H1 (cell line): ENCODE results near the gene SUSD6. TPM values are rescaled to one million over a fixed set of nuclear protein-coding genes. Genes with fewer than 3 reads are reported as not detected.

Source experiments
- CTCF ChIA-PET: fragments of 300-600 bp; sonication (Branson Sonifier 250); formaldehyde crosslinking; loops from one replicate; lab custom pipeline; 2021; ENCODE audit not compliant: partially characterized antibody; lab: Charles Lee
- POLR2A ChIA-PET: fragments of 300-600 bp; sonication (Branson Sonifier 250); formaldehyde crosslinking; loops from one replicate; lab custom pipeline; 2021; ENCODE audit warnings: inconsistent platforms; ENCODE audit not compliant: partially characterized antibody; lab: Charles Lee
- DNase-seq, 2 experiments: peaks; one replicate each; pipeline versions ENCODE4 v3.0.0 to v3.0.0-alpha.2; 2010 to 2022; ENCODE audit warnings: low spot score in 2 of 2, low read depth in 1 of 2, mixed read lengths in 1 of 2
- FAIRE-seq: peaks from 2 replicates; lab custom pipeline; 2011; peaks lifted over from hg19 to GRCh38; lab: Jason Lieb, UNC
- H2AFZ ChIP-seq: 2 replicates; pipeline ENCODE4 v1.8.1; 2012; ENCODE audit warnings: low read length, inconsistent platforms
- H2AK5ac ChIP-seq: 2 replicates; pipeline ENCODE4 v1.6.1; 2013; ENCODE audit warnings: low read depth, low read length
- H2BK120ac ChIP-seq: replicated peaks from 2 replicates; pipeline ENCODE3; 2013; ENCODE audit warnings: low read depth, low read length, inconsistent platforms
- H2BK12ac ChIP-seq: 2 replicates; pipeline ENCODE4 v1.6.1; 2013; ENCODE audit warnings: low read depth, low read length
- H2BK15ac ChIP-seq: 2 replicates; pipeline ENCODE4 v1.6.1; 2013; ENCODE audit warnings: low read length
- H2BK20ac ChIP-seq: 2 replicates; pipeline ENCODE4 v1.6.1; 2013; ENCODE audit warnings: low read length
- H2BK5ac ChIP-seq: 2 replicates; pipeline ENCODE4 v1.6.1; 2013; ENCODE audit warnings: low read depth, low read length
- H3K14ac ChIP-seq: 2 replicates; pipeline ENCODE4 v1.6.1; 2013; ENCODE audit warnings: inconsistent platforms; ENCODE audit not compliant: insufficient read length
- H3K18ac ChIP-seq: 2 replicates; pipeline ENCODE4 v1.6.1; 2013; ENCODE audit warnings: low read length; ENCODE audit errors: extremely low read depth
- H3K23ac ChIP-seq: 2 replicates; pipeline ENCODE4 v1.6.1; 2013; ENCODE audit warnings: inconsistent platforms; ENCODE audit not compliant: insufficient read length
- H3K23me2 ChIP-seq: 2 replicates; pipeline ENCODE4 v1.6.1; 2013; ENCODE audit warnings: low read depth, low read length
- H3K27ac ChIP-seq: 2 replicates; pipeline ENCODE4 v1.6.1; 2011; ENCODE audit warnings: low read depth, low read length, inconsistent platforms
- H3K27me3 ChIP-seq, 4 experiments: replicated peaks in 1 of 4; 1 replicate in 1 of 4; 2 replicates in 3 of 4; pipeline versions ENCODE4 v1.6.1 to v1.8.1; 2011 to 2013; ENCODE audit warnings: low read length in 3 of 4, mild to moderate bottlenecking in 3 of 4, inconsistent platforms in 2 of 4, mixed read lengths in 2 of 4, moderate library complexity in 1 of 4; ENCODE audit not compliant: control insufficient read depth in 3 of 4, insufficient read depth in 3 of 4; ENCODE audit errors: extremely low read depth in 1 of 4
- H3K36me3 ChIP-seq, 4 experiments: 2 replicates each; pipeline versions ENCODE4 v1.6.1 to v1.8.1; 2011 to 2013; ENCODE audit warnings: mild to moderate bottlenecking in 4 of 4, low read length in 3 of 4, moderate library complexity in 2 of 4, control low read depth in 1 of 4, inconsistent platforms in 1 of 4; ENCODE audit not compliant: insufficient read depth in 4 of 4, control insufficient read depth in 2 of 4
- H3K4ac ChIP-seq: replicated peaks from 2 replicates; pipeline ENCODE3; 2013; ENCODE audit warnings: low read length, low read depth, mixed read lengths, inconsistent platforms; ENCODE audit not compliant: insufficient read length
- H3K4me1 ChIP-seq, 4 experiments: replicated peaks in 1 of 4; 1 replicate in 1 of 4; 2 replicates in 3 of 4; pipeline versions ENCODE4 v1.6.1 to v1.8.1; 2011 to 2013; ENCODE audit warnings: low read length in 3 of 4, inconsistent platforms in 2 of 4, mixed read lengths in 1 of 4; ENCODE audit not compliant: insufficient read depth in 4 of 4, control insufficient read depth in 3 of 4
- H3K4me2 ChIP-seq, 2 experiments: 2 replicates each; pipeline versions ENCODE4 v1.6.1 to v1.8.1; 2011 to 2013; ENCODE audit warnings: low read depth in 2 of 2, low read length in 2 of 2, control low read depth in 1 of 2, inconsistent platforms in 1 of 2, mild to moderate bottlenecking in 1 of 2; ENCODE audit not compliant: insufficient read depth in 1 of 2
- H3K4me3 ChIP-seq, 4 experiments: fragments of 200-600, 300-600 bp in 1 of 4; sonication (generic), shearing (Covaris generic), sonication (Bioruptor Twin) in 1 of 4; 2 replicates each; pipeline versions ENCODE4 v1.5.1 to v1.8.1; 2011 to 2016; ENCODE audit warnings: low read length in 4 of 4, low read depth in 3 of 4, control low read depth in 2 of 4, inconsistent platforms in 2 of 4, mild to moderate bottlenecking in 2 of 4, mixed read lengths in 1 of 4, moderate library complexity in 1 of 4; ENCODE audit not compliant: insufficient read depth in 2 of 4; ENCODE audit errors: extremely low read depth in 1 of 4
- H3K56ac ChIP-seq: replicated peaks from 2 replicates; pipeline ENCODE3; 2013; ENCODE audit warnings: low read depth, mild to moderate bottlenecking, mixed read lengths, low read length, inconsistent platforms; ENCODE audit not compliant: insufficient read length
- H3K79me1 ChIP-seq: 2 replicates; pipeline ENCODE4 v1.6.1; 2013; ENCODE audit warnings: low read depth, low read length, control low read depth
- H3K79me2 ChIP-seq, 2 experiments: 2 replicates each; pipeline versions ENCODE4 v1.6.1 to v1.8.1; 2012 to 2013; ENCODE audit warnings: low read length in 2 of 2, mild to moderate bottlenecking in 2 of 2, inconsistent platforms in 1 of 2; ENCODE audit not compliant: insufficient read depth in 2 of 2, control insufficient read depth in 1 of 2
- H3K9ac ChIP-seq, 4 experiments: replicated peaks in 1 of 4; 1 replicate in 1 of 4; 2 replicates in 3 of 4; pipeline versions ENCODE4 v1.6.1 to v1.8.1; 2011 to 2013; ENCODE audit warnings: low read depth in 3 of 4, low read length in 3 of 4, control low read depth in 2 of 4, mild to moderate bottlenecking in 2 of 4, moderate library complexity in 2 of 4, inconsistent platforms in 1 of 4; ENCODE audit errors: extremely low read depth in 1 of 4
- H3K9me3 ChIP-seq, 2 experiments: 2 replicates each; pipeline versions ENCODE4 v1.6.1 to v1.8.1; 2012 to 2013; ENCODE audit warnings: mild to moderate bottlenecking in 2 of 2, moderate library complexity in 2 of 2, control low read depth in 1 of 2, inconsistent platforms in 1 of 2, low read depth in 1 of 2, low read length in 1 of 2, mixed read lengths in 1 of 2; ENCODE audit not compliant: insufficient read depth in 2 of 2
- H4K20me1 ChIP-seq, 2 experiments: replicated peaks in 1 of 2; 2 replicates each; pipeline versions ENCODE3 to v1.8.1; 2011 to 2013; ENCODE audit warnings: inconsistent platforms in 2 of 2, low read length in 2 of 2, mild to moderate bottlenecking in 1 of 2; ENCODE audit not compliant: insufficient read depth in 2 of 2, control insufficient read depth in 1 of 2
- H4K5ac ChIP-seq: 2 replicates; pipeline ENCODE4 v1.6.1; 2013; ENCODE audit warnings: low read length, low read depth, mixed read lengths, inconsistent platforms; ENCODE audit not compliant: insufficient read length
- H4K8ac ChIP-seq: 2 replicates; pipeline ENCODE4 v1.8.0; 2013; ENCODE audit warnings: mild to moderate bottlenecking, moderate library complexity, low read length, inconsistent platforms; ENCODE audit not compliant: insufficient read depth; ENCODE audit errors: extremely low read depth
- H4K91ac ChIP-seq: replicated peaks from 2 replicates; pipeline ENCODE3; 2013; ENCODE audit warnings: low read length, mixed read lengths, inconsistent platforms; ENCODE audit not compliant: insufficient read length
- HDAC2 ChIP-seq, 2 experiments: fragments of 300-600 bp in 1 of 2; sonication (generic) in 1 of 2; IDR thresholded peaks; 2 replicates each; pipeline ENCODE4 v1.6.1; 2011 to 2012; ENCODE audit warnings: low read depth in 2 of 2, low read length in 2 of 2, mild to moderate bottlenecking in 2 of 2, moderate library complexity in 2 of 2, borderline replicate concordance in 1 of 2, inconsistent platforms in 1 of 2
- POU5F1 ChIP-seq: IDR thresholded peaks from 2 replicates; pipeline ENCODE4 v1.6.1; 2011; ENCODE audit warnings: low read depth, mild to moderate bottlenecking, low read length, moderate library complexity
- RFX5 ChIP-seq: IDR thresholded peaks from 2 replicates; pipeline ENCODE4 v1.6.1; 2011; ENCODE audit warnings: low read depth, low read length, improper control_type of control experiment, borderline replicate concordance
- TCF12 ChIP-seq: IDR thresholded peaks from 2 replicates; pipeline ENCODE4 v1.6.1; 2011; ENCODE audit warnings: low read depth, mild to moderate bottlenecking, low read length
- WGBS, 2 experiments: shearing (Covaris generic) in 1 of 2; methylation state at CpG; one replicate each; pipeline versions ENCODE4 v1.1.6 to v1.1.7; 2013 to 2015; ENCODE audit warnings: low lambda C conversion rate in 2 of 2, mixed read lengths in 2 of 2, inconsistent platforms in 1 of 2, low coverage in 1 of 2, missing lambda C conversion rate in 1 of 2; ENCODE audit not compliant: insufficient replicate concordance in 2 of 2, insufficient coverage in 1 of 2, insufficient read length in 1 of 2; ENCODE audit errors: extremely low coverage in 1 of 2, missing lambda C conversion rate in 1 of 2; 5-methylcytosine and 5-hydroxymethylcytosine counted together
- polyA plus RNA-seq, 7 experiments: library from polyadenylated mRNA; depleted of rRNA in 3 of 7; stranded (reverse) in 5 of 7; unstranded in 2 of 7; fragments of >200 nt in 5 of 7; fragments of 200-250 nt in 2 of 7; gene quantifications; 1 replicate in 5 of 7; 2 replicates in 1 of 7; 4 replicates in 1 of 7; pipeline versions ENCODE4 v1.2.1 to v1.2.3, GENCODE V29; 2011 to 2013; ENCODE audit warnings: missing spikeins in 2 of 7, mixed read lengths in 2 of 7
- total RNA-seq: library from RNA; stranded (reverse); fragmentation: NEBNext Ultra II Directional; extraction: Animal tissue kit (Norgen Biotek cat#: 25700); gene quantifications from 2 replicates; pipeline ENCODE4 v1.2.1, GENCODE V29; 2021

Gene SUSD6
- total and polyA plus RNA-seq, 2 of the 8 experiments (the other 6 are each of a cell fraction or from before 2014, with no cell fraction given) = 3.0 to 3.8 TPM

- Histone ChIP-seq H3K79me2 (no peaks in the 10 kb centered on the region), H3K23me2 (no peaks in the 10 kb centered on the region), H3K9ac (no peak overlapping the region), H2BK120ac (no peak overlapping the region), H4K8ac (no peak overlapping the region), H3K79me1 (0 out of 2 replicates have a peak, but pooled peaks cover 2% of the 10 kb centered on the region), H3K27ac (no peak overlapping the region), H3K9me3 (no peaks in the 10 kb centered on the region), H3K4me3 (no peak overlapping the region), H3K56ac (no peak overlapping the region), H4K5ac (no peak overlapping the region), H3K18ac (no peak overlapping the region), H2AFZ (no peak overlapping the region), H3K14ac (no peak overlapping the region), H2AK5ac (no peak overlapping the region), H3K4ac (no peak overlapping the region), H2BK20ac (no peak overlapping the region), H3K23ac (no peak overlapping the region), H4K20me1 (peaks cover 0 to 1% of the 10 kb centered on the region in 2 experiments), H3K27me3 (no peaks in the 10 kb centered on the region), H2BK12ac (no peak overlapping the region), H3K36me3 (no peaks in the 10 kb centered on the region; a peak in 1 of 8 replicates), H3K4me2 (no peak overlapping the region), H2BK5ac (no peak overlapping the region), H4K91ac (no peak overlapping the region), H2BK15ac (no peak overlapping the region), H3K4me1 (peaks cover 0 to 5% (median 4%) of the 10 kb centered on the region in 4 experiments; a peak in 3 of 7 replicates)
- no peak for FAIRE-seq
- POLR2A ChIA-PET = no interaction called here
- no peak for TF ChIP-seq HDAC2 (IDR thresholded peaks at IDR 0.05; ENCODE audit: borderline replicate concordance in 1 of 2, low read depth in 2 of 2, low read length in 2 of 2)
- no peak for TF ChIP-seq POU5F1
- no peak for TF ChIP-seq TCF12
- TF ChIP-seq RFX5 = peak; percentile 55; the same call in 1 of the 2 replicates
- WGBS, 2 experiments = 82% methylated on average over 8 of the region's 8 CpGs; no CpG with 5 or more reads in 1 of the 2 experiments
- no peak for DNase-seq
- CTCF ChIA-PET = interaction anchor here (0.9 to 2.6 kb wide), 4 partner anchors 26 to 56 kb away, joined by 3 to 10 read pairs (median 4); no protein-coding TSS in a partner anchor
These were observed 60.1 kb downstream of the SUSD6 start for GRCh38 chr14:69671365-69672030.
